Uterus (tissue), 4 donors: Measurements from ENCODE around the gene TRIP13. TPM values are rescaled to one million over a fixed set of nuclear protein-coding genes. Genes with fewer than 3 reads are reported as not detected.

Experiments used
- DNase-seq, 2 donors: peaks; one replicate each; pipeline ENCODE4 v3.0.0-alpha.2; 2019 to 2020
- H3K27ac ChIP-seq, 2 donors: fragments of 200-600 bp; sonication (generic); 1 replicate in 1 of 2; 2 replicates in 1 of 2; pipeline ENCODE4 v1.5.1; 2016 to 2018
- H3K27me3 ChIP-seq, 2 donors: fragments of 200-600 bp; sonication (generic); one replicate each; pipeline ENCODE4 v1.5.1; 2018 to 2019; ENCODE audit warnings: control low read depth in 1 of 2
- H3K36me3 ChIP-seq, 2 donors: fragments of 200-600 bp; sonication (generic); one replicate each; pipeline ENCODE4 v1.5.1; 2019; ENCODE audit warnings: control low read depth in 1 of 2
- H3K4me1 ChIP-seq, 2 donors: fragments of 200-600 bp; sonication (generic); one replicate each; pipeline ENCODE4 v1.5.1; 2018 to 2019; ENCODE audit warnings: control low read depth in 1 of 2
- H3K4me3 ChIP-seq, 2 donors: fragments of 200-600 bp; sonication (generic); 1 replicate in 1 of 2; 2 replicates in 1 of 2; pipeline ENCODE4 v1.5.1; 2018 to 2019; ENCODE audit warnings: mild to moderate bottlenecking in 1 of 2
- H3K9me3 ChIP-seq, 2 donors: fragments of 200-600 bp; sonication (generic); one replicate each; pipeline ENCODE4 v1.5.1; 2019; ENCODE audit warnings: control low read depth in 1 of 2
- POLR2A ChIP-seq, 2 donors: fragments of 450-650 bp; IDR thresholded peaks; one replicate each; pipeline ENCODE4 v1.6.1; 2016; ENCODE audit warnings: antibody characterized with exemption in 2 of 2, mild to moderate bottlenecking in 1 of 2, moderate library complexity in 1 of 2
- intact Hi-C: fragments of 100-400 bp; cut with DNase I; formaldehyde crosslinking; loops from one replicate; pipeline ENCODE4 v1.15.1; 2023; ENCODE audit warnings: low total_unique reads
- total RNA-seq, 4 donors: library from RNA; depleted of rRNA in 3 of 4; stranded (reverse); fragments of >200 nt in 3 of 4; gene quantifications; one replicate each; pipeline versions ENCODE4 v1.1.0 to v1.2.4, GENCODE V29; 2014 to 2023
- TF ChIP-seq, protein P1 (sequence below), 4 experiments: fragments of 200-600 bp in 2 of 4; fragments of 450-650 bp in 2 of 4; sonication (generic) in 2 of 4; IDR thresholded peaks; one replicate each; pipeline ENCODE4 v1.5.1; 2016 to 2019; ENCODE audit warnings: antibody characterized with exemption in 4 of 4, mild to moderate bottlenecking in 2 of 4, moderate library complexity in 1 of 4
- donor health status: DM: yes; HTN: yes; CAD: no.

TRIP13 gene
- total RNA-seq, 4 donors from 2014 or later: 1.2 to 10.5 (median 1.3) TPM; not detected in 1

DNA sequence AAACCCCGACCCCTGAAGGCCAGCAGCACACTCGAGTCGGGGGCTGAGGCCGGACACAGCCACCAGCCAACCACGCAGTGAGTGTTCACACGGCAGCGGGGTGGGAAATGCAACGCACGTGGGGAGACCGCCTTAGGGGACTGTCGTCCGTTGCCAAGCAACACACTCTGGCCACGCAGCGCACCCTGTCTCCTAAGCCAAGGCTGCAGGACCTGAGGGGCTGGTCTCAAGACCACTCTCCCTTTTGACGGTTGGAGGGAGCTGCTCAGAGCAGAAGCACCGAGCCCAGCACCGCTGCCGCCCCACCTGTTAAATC lies 7.6 kb upstream of the TRIP13 start:
- Histone ChIP-seq H3K4me1 (no peaks in the 10 kb centered on the region), H3K4me3 (no peak overlapping the region), H3K36me3 (no peaks in the 10 kb centered on the region), H3K27me3 (no peaks in the 10 kb centered on the region), H3K27ac (no peak overlapping the region), H3K9me3 (no peaks in the 10 kb centered on the region)
- intact Hi-C loops: no loop called here
- DNase-seq: no peak
- TF ChIP-seq, protein P1, sequence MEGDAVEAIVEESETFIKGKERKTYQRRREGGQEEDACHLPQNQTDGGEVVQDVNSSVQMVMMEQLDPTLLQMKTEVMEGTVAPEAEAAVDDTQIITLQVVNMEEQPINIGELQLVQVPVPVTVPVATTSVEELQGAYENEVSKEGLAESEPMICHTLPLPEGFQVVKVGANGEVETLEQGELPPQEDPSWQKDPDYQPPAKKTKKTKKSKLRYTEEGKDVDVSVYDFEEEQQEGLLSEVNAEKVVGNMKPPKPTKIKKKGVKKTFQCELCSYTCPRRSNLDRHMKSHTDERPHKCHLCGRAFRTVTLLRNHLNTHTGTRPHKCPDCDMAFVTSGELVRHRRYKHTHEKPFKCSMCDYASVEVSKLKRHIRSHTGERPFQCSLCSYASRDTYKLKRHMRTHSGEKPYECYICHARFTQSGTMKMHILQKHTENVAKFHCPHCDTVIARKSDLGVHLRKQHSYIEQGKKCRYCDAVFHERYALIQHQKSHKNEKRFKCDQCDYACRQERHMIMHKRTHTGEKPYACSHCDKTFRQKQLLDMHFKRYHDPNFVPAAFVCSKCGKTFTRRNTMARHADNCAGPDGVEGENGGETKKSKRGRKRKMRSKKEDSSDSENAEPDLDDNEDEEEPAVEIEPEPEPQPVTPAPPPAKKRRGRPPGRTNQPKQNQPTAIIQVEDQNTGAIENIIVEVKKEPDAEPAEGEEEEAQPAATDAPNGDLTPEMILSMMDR (IDR thresholded peaks at IDR 0.05): no peak
- no peak for TF ChIP-seq POLR2A (IDR thresholded peaks at IDR 0.05)

DNA sequence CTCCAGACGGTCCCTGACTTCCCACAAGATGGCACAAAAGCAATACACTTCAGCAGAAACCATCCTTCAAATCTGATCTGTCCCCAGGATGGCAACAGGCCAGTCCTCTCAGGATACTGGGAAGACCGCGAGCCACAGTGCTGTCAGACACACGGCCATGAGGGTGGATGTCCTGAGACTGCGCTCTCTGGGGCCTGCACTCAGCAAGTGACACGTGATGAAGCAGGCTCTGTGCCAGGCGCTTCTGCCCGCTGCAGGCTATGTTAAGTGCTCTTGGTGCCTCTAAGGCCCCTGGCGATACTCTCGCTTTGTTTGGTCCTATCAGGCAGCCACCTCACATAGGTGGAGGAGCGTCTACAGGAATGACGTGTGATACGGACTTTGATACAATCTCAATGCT lies 7.2 kb upstream of the TRIP13 start:
- no peak for DNase-seq
- Histone ChIP-seq H3K9me3 (no peaks in the 10 kb centered on the region), H3K27ac (no peak overlapping the region), H3K27me3 (no peaks in the 10 kb centered on the region), H3K4me3 (no peak overlapping the region), H3K4me1 (no peaks in the 10 kb centered on the region), H3K36me3 (no peaks in the 10 kb centered on the region)
- no peak for TF ChIP-seq POLR2A (IDR thresholded peaks at IDR 0.05)
- TF ChIP-seq, protein P1 (IDR thresholded peaks at IDR 0.05): no peak
- intact Hi-C loops: no loop called here

DNA sequence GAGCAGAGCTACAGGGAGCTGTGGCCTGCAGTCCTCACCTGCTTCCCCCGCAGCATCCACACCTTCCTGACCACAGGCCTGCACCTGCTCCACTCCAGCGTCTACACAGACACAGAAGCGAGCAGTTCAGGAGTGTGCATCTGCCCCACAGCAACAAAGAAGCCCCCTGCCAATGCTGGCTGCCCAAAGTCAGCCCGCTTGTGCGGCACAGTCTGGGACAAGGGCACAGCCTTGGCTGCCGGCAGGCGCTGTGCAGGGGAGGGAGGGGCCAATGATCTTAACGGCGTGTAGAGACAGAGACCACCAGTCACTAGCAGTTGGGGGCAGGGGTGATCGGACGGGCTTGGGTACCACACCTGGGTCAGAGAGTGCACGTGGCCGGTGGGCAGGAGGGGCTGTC lies 6.6 kb upstream of the TRIP13 start:
- no peak for TF ChIP-seq POLR2A (IDR thresholded peaks at IDR 0.05)
- TF ChIP-seq, protein P1 (IDR thresholded peaks at IDR 0.05): no peak
- intact Hi-C loops: no loop called here
- Histone ChIP-seq H3K4me1 (peaks cover 0 to under 1% of the 10 kb centered on the region in 2 donors), H3K9me3 (no peaks in the 10 kb centered on the region), H3K27ac (no peak overlapping the region), H3K27me3 (no peaks in the 10 kb centered on the region), H3K4me3 (no peak overlapping the region), H3K36me3 (no peaks in the 10 kb centered on the region)
- no peak for DNase-seq

DNA sequence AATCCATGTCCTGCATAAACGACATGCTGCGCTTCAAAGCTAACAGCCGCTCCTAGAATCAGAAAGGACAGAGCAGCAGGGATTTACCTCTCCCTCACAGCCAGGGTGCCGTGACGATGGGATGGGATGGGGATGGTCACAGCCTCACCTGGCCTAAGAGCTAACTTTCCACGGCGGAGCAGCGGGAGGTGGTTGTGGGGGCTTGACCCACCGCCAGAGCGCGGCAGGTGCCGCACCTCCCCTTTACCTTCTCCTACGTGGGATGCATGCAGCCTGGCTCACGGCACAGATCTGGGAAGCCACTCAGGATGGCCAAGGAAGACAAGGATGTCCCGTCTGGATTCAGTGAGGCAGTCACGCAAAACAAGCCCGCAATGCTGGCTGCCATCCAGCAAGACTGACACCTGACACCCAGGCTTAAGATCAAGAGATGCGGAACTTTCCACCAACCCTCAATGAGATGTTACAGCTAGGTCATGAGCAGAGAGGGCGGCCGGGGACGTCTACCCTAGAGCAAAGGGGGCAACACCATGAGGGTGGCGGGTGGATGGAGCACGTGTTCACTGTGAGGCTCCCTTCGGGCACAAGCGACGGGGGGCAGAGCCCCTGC lies 5.9 kb upstream of the TRIP13 start:
- TF ChIP-seq, protein P1 (IDR thresholded peaks at IDR 0.05): no peak
- H3K9me3 ChIP-seq: no peaks in the 10 kb centered on the region
- DNase-seq: no peak
- no peak overlapping the region for H3K4me3 ChIP-seq
- no peaks in the 10 kb centered on the region for H3K36me3 ChIP-seq
- peaks cover 0 to 8% of the 10 kb centered on the region in 2 donors for H3K4me1 ChIP-seq
- H3K27me3 ChIP-seq: no peaks in the 10 kb centered on the region
- no peak overlapping the region for H3K27ac ChIP-seq
- intact Hi-C loops: no loop called here

DNA sequence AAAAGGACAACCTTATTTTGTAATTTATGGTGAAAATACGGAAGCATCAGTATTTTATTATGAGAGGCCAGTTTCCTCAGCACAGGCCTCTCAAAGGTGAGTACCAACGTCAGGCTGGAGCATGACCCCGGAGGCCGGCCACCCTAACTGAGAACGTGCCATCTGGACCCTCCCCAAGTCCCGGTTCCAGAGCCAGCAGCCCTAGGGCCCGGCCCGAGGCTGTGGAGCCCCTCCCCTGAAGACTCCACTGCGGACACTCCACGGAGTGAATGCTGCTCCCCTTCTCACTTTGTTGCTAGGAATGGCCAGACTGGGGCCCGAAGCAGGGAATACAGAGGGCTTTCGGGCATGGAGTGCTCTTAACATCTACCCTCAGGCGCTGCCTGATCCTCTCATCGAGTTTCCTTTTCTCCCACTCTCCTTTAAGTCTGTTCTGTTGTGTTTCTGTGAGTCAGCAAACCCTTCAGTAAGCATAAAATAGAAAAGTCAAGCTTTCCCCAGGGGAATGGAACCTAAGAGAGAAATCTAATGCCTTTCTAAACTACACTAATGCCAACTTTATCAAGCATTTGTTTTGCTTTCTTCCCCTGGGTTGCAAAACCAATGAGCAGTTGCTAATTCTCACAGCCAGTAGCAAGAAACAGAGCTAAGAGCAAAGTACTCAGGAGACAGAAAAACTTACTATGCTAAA lies 4.6 kb upstream of the TRIP13 start:
- Histone ChIP-seq H3K9me3 (no peaks in the 10 kb centered on the region), H3K27ac (no peak overlapping the region), H3K4me3 (no peak overlapping the region), H3K4me1 (peaks cover 0 to 14% of the 10 kb centered on the region in 2 donors), H3K36me3 (no peaks in the 10 kb centered on the region), H3K27me3 (no peaks in the 10 kb centered on the region)
- TF ChIP-seq POLR2A (IDR thresholded peaks at IDR 0.05): no peak
- TF ChIP-seq, protein P1 (IDR thresholded peaks at IDR 0.05): no peak
- intact Hi-C loops: no loop called here
- no peak for DNase-seq
